Astrocyte (in vitro differentiated cells and primary cell): ENCODE measurements around the gene ABCA4.

Source experiments
- CTCF ChIP-seq: IDR thresholded peaks from 2 replicates; pipeline ENCODE4 v1.5.1; 2011; ENCODE audit warnings: low read depth, mild to moderate bottlenecking, inconsistent platforms, low read length, moderate library complexity; ENCODE audit not compliant: insufficient read depth
- EZH2 ChIP-seq: IDR thresholded peaks from 2 replicates; pipeline ENCODE4 v1.6.1; 2012; ENCODE audit warnings: mild to moderate bottlenecking, low read length, inconsistent platforms; ENCODE audit not compliant: insufficient read depth

- TF ChIP-seq EZH2 (no peak), CTCF (no peak)
These were observed 78.6 kb downstream of the ABCA4 start for GRCh38 chr1:94042388-94042787.
